ENCODE data around the gene PPM1H.

- TF ChIP-seq POLR2A (IDR thresholded peaks at IDR 0.05) (no peak), CTCF (IDR thresholded peaks at IDR 0.05) (no peak)
Measured at GRCh38 chr12:62605981-62606380, 329.0 kb downstream of the PPM1H start.

Measured in adrenal gland (tissue), 5 donors.